Gastrocnemius medialis (tissue), 4 donors: ENCODE measurements around the gene NCAPD3.

Experiments
- POLR2A ChIP-seq, 2 donors: fragments of 450-650 bp; IDR thresholded peaks; one replicate each; pipeline ENCODE4 v1.6.1; 2017; ENCODE audit warnings: antibody characterized with exemption in 2 of 2, mild to moderate bottlenecking in 2 of 2, moderate library complexity in 2 of 2
- TF ChIP-seq, protein P1 (sequence below), 5 experiments: fragments of 450-650 bp in 3 of 5; fragments of 200-600 bp in 2 of 5; sonication (generic) in 2 of 5; IDR thresholded peaks in 4 of 5; conservative IDR thresholded peaks in 1 of 5; 1 replicate in 4 of 5; 2 replicates in 1 of 5; pipeline ENCODE4 v1.5.1; 2016 to 2019; ENCODE audit warnings: antibody characterized with exemption in 5 of 5, mild to moderate bottlenecking in 3 of 5, moderate library complexity in 3 of 5

DNA sequence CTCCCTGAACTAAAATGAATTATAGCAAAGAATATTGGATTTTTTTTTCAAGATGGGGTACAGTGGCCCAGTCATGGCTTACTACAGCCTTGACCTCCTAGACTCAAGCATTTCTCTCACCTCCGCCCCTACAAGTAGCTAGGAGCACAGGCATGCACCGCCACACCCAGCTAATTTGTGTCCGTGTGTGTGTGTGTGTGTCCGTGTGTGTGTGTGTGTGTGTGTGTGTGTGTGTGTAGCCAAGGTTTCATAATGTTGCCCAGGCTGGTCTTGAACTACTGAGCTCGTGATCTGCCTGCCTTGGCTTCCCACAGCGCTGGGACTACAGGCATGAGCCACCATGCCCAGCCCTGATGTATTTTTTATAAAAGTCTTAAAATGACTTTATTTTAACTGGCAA is 16.8 kb upstream of the NCAPD3 start:
- TF ChIP-seq, protein P1, sequence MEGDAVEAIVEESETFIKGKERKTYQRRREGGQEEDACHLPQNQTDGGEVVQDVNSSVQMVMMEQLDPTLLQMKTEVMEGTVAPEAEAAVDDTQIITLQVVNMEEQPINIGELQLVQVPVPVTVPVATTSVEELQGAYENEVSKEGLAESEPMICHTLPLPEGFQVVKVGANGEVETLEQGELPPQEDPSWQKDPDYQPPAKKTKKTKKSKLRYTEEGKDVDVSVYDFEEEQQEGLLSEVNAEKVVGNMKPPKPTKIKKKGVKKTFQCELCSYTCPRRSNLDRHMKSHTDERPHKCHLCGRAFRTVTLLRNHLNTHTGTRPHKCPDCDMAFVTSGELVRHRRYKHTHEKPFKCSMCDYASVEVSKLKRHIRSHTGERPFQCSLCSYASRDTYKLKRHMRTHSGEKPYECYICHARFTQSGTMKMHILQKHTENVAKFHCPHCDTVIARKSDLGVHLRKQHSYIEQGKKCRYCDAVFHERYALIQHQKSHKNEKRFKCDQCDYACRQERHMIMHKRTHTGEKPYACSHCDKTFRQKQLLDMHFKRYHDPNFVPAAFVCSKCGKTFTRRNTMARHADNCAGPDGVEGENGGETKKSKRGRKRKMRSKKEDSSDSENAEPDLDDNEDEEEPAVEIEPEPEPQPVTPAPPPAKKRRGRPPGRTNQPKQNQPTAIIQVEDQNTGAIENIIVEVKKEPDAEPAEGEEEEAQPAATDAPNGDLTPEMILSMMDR (IDR thresholded peaks at IDR 0.05 in 4 of 5, conservative IDR thresholded peaks at IDR 0.05 in 1 of 5), result no peak
- TF ChIP-seq POLR2A (IDR thresholded peaks at IDR 0.05), result no peak
